DOHH2 (cell line): Measurements from ENCODE around the gene IFNAR1.
"Not testable (repeated sequence)": the region's sequence is repeated elsewhere in the genome, so short reads cannot be mapped to it uniquely, and the experiment has no call there.

ENCODE experiments used
- H3F3A ChIP-seq: fragments of 200-600 bp; sonication (generic), shearing (Covaris generic); 2 replicates; pipeline ENCODE4 v1.6.0; 2016; ENCODE audit warnings: antibody characterized with exemption, mild to moderate bottlenecking; ENCODE audit not compliant: control insufficient read depth, insufficient read depth
- H3K27ac ChIP-seq: fragments of 200-600 bp; sonication (generic); 2 replicates; pipeline ENCODE4 v1.5.1; 2014; ENCODE audit warnings: low read depth, mild to moderate bottlenecking, low read length, moderate library complexity
- H3K27me3 ChIP-seq: fragments of 200-600 bp; sonication (generic); 2 replicates; pipeline ENCODE4 v1.6.1; 2014; ENCODE audit warnings: mild to moderate bottlenecking, low read length, mixed read lengths; ENCODE audit not compliant: control insufficient read depth
- H3K36me3 ChIP-seq: fragments of 200-600 bp; sonication (generic); 2 replicates; pipeline ENCODE4 v1.6.1; 2014; ENCODE audit warnings: mild to moderate bottlenecking, low read length, moderate library complexity, mixed read lengths; ENCODE audit not compliant: control insufficient read depth
- H3K4me1 ChIP-seq: fragments of 200-600 bp; sonication (generic); 2 replicates; pipeline ENCODE4 v1.6.1; 2014; ENCODE audit warnings: mild to moderate bottlenecking, low read length, mixed read lengths; ENCODE audit not compliant: control insufficient read depth
- H3K4me2 ChIP-seq: fragments of 200-600 bp; sonication (generic); 2 replicates; pipeline ENCODE4 v1.6.0; 2014; ENCODE audit warnings: mild to moderate bottlenecking, low read length, moderate library complexity
- H3K4me3 ChIP-seq: fragments of 200-600 bp; sonication (generic); 2 replicates; pipeline ENCODE4 v1.5.1; 2014; ENCODE audit warnings: mild to moderate bottlenecking, low read length, mixed read lengths
- H3K79me2 ChIP-seq: fragments of 200-600 bp; sonication (generic); 2 replicates; pipeline ENCODE4 v1.6.1; 2014; ENCODE audit warnings: mild to moderate bottlenecking, low read length, mixed read lengths; ENCODE audit not compliant: control insufficient read depth
- H3K9me2 ChIP-seq: fragments of 200-600 bp; sonication (generic); replicated peaks from 2 replicates; pipeline ENCODE4 v1.6.1; 2014; ENCODE audit warnings: mild to moderate bottlenecking, low read length, mixed read lengths; ENCODE audit not compliant: control insufficient read depth
- H3K9me3 ChIP-seq: fragments of 200-600 bp; sonication (generic); 2 replicates; pipeline ENCODE4 v1.6.1; 2014; ENCODE audit warnings: antibody characterized with exemption, low read length, mixed read lengths; ENCODE audit not compliant: control insufficient read depth, insufficient read depth
- H4K20me1 ChIP-seq: fragments of 200-600 bp; sonication (generic); 2 replicates; pipeline ENCODE4 v1.6.0; 2014; ENCODE audit warnings: low read depth, mild to moderate bottlenecking, antibody characterized with exemption, low read length, moderate library complexity; ENCODE audit not compliant: control insufficient read depth, insufficient read depth
- EZH2phosphoT487 ChIP-seq: fragments of 200-600 bp; sonication (generic); IDR thresholded peaks from 2 replicates; pipeline ENCODE4 v1.6.1; 2017; ENCODE audit warnings: borderline replicate concordance, mild to moderate bottlenecking, antibody characterized with exemption, low read length, moderate library complexity, mixed read lengths
- TF ChIP-seq, protein P1 (sequence below): fragments of 200-600 bp; sonication (generic); IDR thresholded peaks from one replicate; pipeline ENCODE4 v1.5.1; 2014; ENCODE audit warnings: antibody characterized with exemption, mild to moderate bottlenecking, low read depth, low read length; ENCODE audit not compliant: poor library complexity, severe bottlenecking

IFNAR1 gene

DNA sequence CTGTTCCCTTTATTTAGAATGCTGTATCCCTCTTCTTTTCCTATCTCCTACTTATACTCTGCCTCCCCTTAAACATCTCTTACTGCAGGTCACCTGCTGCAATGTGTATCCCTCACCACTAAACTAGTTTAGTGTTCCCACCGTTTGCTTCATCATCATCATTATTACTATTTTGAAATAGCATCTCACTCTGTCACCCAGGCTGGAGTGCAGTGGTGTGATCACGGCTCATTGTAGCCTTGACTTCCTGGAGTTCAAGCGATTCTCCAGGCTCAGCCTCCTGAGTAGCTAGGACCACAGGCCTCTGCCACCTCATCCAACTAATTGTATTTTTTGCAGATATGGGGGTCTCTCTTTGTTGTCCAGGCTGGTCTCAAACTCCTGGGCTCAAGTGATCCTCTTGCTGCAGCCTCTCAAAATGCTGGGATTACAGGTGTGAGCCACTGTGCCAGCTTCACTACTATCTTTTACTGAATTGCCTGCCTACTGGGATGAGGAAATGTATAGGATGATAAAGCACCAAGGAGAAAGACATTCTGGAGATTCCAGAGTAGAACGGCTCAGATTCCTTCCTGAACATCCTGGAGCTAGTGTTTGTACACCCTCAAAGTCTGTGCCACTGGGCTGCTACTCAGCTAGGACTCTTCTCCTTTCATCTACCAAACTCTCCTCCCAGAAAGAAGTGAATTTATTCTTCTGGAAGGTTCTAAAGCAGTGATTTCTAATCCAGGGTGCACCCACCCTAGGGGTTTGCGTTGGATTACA is 8.6 kb upstream of the IFNAR1 start:
- no peak overlapping the region for H3K27ac ChIP-seq
- H3F3A ChIP-seq, result peaks cover 14% of the 10 kb centered on the region
- no peaks in the 10 kb centered on the region for H3K9me2 ChIP-seq
- H3K36me3 ChIP-seq, result peaks cover 22% of the 10 kb centered on the region
- peaks cover 12% of the 10 kb centered on the region for H3K9me3 ChIP-seq
- H3K4me2 ChIP-seq, result no peak overlapping the region
- no peaks in the 10 kb centered on the region for H3K79me2 ChIP-seq
- TF ChIP-seq, protein P1, sequence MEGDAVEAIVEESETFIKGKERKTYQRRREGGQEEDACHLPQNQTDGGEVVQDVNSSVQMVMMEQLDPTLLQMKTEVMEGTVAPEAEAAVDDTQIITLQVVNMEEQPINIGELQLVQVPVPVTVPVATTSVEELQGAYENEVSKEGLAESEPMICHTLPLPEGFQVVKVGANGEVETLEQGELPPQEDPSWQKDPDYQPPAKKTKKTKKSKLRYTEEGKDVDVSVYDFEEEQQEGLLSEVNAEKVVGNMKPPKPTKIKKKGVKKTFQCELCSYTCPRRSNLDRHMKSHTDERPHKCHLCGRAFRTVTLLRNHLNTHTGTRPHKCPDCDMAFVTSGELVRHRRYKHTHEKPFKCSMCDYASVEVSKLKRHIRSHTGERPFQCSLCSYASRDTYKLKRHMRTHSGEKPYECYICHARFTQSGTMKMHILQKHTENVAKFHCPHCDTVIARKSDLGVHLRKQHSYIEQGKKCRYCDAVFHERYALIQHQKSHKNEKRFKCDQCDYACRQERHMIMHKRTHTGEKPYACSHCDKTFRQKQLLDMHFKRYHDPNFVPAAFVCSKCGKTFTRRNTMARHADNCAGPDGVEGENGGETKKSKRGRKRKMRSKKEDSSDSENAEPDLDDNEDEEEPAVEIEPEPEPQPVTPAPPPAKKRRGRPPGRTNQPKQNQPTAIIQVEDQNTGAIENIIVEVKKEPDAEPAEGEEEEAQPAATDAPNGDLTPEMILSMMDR, result no peak
- TF ChIP-seq EZH2phosphoT487, result no peak
- H3K4me3 ChIP-seq, result no peak overlapping the region
- H3K27me3 ChIP-seq, result no peaks in the 10 kb centered on the region
- H3K4me1 ChIP-seq, result peaks cover 59% of the 10 kb centered on the region
- no peaks in the 10 kb centered on the region for H4K20me1 ChIP-seq

DNA sequence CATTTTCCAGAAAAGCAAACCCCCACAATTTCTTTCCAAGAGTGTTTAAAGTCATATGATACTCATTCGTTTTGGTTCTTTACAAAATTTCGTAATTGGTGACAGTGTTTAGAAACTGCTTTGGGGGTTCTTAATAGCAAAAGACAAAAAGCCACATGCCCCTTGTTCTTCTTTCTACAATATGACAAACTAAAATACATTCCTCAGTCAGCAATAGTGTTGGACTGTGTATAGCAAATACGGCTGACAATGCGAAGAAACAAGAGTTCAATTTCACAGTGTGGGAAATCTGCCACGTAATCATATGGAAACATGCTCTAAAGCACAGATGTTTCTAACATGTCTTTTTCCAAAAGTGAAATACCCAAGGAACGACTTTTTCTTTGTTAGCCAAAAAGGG is 7.6 kb upstream of the IFNAR1 start:
- peaks cover 18% of the 10 kb centered on the region for H3F3A ChIP-seq
- no peaks in the 10 kb centered on the region for H3K9me2 ChIP-seq
- no peaks in the 10 kb centered on the region for H3K27me3 ChIP-seq
- no peak overlapping the region for H3K4me2 ChIP-seq
- H3K27ac ChIP-seq, result no peak overlapping the region
- no peak for TF ChIP-seq EZH2phosphoT487
- TF ChIP-seq, protein P1, result no peak
- H4K20me1 ChIP-seq, result no peaks in the 10 kb centered on the region
- peaks cover 49% of the 10 kb centered on the region for H3K4me1 ChIP-seq
- no peaks in the 10 kb centered on the region for H3K79me2 ChIP-seq
- H3K4me3 ChIP-seq, result no peak overlapping the region
- H3K36me3 ChIP-seq, result peaks cover 19% of the 10 kb centered on the region
- H3K9me3 ChIP-seq, result peaks cover 12% of the 10 kb centered on the region

DNA sequence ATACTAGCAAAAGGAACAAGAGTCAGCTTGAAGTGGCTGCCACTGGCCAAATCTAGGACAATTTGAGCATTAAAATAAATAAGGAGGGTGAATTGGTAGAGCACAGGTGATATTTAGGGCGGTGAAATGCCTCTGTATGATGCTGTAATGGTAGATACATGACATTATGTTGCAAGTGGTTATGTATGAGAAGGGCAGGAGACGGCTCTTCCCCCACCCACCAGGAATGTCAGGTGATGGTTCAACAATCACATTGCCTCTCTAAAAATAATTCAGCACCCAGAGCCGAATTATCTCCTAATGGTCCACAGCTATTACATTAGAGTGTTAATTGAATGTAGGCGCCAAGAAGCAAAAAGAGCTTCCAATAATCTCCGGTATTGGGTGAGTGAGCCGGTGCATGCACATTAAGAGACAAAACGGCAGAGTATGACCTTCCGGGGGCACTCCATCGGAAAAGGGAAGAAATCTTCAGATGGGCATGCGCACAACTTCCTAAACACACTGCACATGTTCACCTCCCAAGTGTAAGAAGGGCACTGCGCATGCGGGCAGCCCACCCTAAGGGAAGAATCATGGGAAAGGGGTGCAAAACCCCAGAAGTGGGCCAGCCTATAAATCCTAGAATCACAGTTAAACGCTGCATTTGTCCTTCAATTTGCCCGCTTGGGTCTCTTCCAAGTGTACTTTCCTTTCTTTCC is 6.8 kb upstream of the IFNAR1 start:
- Histone ChIP-seq H3K36me3 (peaks cover 14% of the 10 kb centered on the region), H3K27ac (no peak overlapping the region), H3F3A (peaks cover 11% of the 10 kb centered on the region)

DNA sequence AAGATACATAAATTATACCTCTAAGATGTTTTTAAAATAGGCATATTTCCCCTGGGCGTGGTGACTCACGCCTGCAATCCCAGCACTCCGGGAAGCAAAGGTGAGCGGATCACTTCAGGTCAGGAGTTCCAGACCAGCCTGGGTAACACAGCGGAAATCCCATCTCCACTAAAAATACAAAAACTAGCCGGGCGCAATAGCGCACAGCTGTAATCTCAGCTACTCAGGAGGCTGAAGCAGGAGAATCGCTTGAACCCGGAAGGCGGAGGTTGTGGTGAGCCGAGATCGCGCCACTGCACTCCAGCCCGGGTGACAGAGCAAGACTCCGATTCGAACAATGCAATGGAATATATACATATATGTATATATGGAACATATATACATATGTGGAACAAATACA is 3.8 kb upstream of the IFNAR1 start:
- not testable (repeated sequence) for H3K9me2 ChIP-seq, H3K27ac ChIP-seq, H4K20me1 ChIP-seq, H3K27me3 ChIP-seq, H3K4me3 ChIP-seq, H3K4me2 ChIP-seq, H3K9me3 ChIP-seq
- H3K36me3 ChIP-seq, result peaks cover 15% of the 10 kb centered on the region
- H3K4me1 ChIP-seq, result peaks cover 20% of the 10 kb centered on the region
- H3K79me2 ChIP-seq, result peaks cover 23% of the 10 kb centered on the region
- H3F3A ChIP-seq, result peaks cover 10% of the 10 kb centered on the region

More for the DNA sequence above, 6.8 kb upstream of the IFNAR1 start:
- TF ChIP-seq, protein P1, result no peak
- TF ChIP-seq EZH2phosphoT487, result no peak
- Histone ChIP-seq H3K4me2 (no peak overlapping the region), H3K79me2 (no peaks in the 10 kb centered on the region), H3K4me1 (peaks cover 41% of the 10 kb centered on the region), H3K27me3 (no peaks in the 10 kb centered on the region), H3K4me3 (no peak overlapping the region), H3K9me2 (no peaks in the 10 kb centered on the region), H4K20me1 (no peaks in the 10 kb centered on the region), H3K9me3 (peaks cover 12% of the 10 kb centered on the region)

DNA sequence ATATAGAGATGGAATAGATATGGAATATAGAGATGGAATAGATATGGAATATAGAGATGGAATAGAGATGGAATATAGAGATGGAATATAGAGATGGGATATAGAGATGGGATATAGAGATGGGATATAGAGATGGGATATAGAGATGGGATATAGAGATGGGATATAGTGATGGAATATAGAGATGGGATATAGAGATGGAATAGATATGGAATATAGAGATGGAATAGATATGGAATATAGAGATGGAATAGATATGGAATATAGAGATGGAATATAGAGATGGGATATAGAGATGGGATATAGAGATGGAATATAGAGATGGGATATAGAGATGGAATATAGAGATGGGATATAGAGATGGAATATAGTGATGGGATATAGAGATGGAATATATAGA is 1.2 kb upstream of the IFNAR1 start:
- H3K4me3 ChIP-seq, result peak overlapping the region; percentile 98
- peaks cover 34% of the 10 kb centered on the region for H3K4me1 ChIP-seq
- H3K9me2 ChIP-seq, H3K9me3 ChIP-seq, H4K20me1 ChIP-seq, H3K27me3 ChIP-seq: not testable (repeated sequence)
- peaks cover 49% of the 10 kb centered on the region for H3K79me2 ChIP-seq
- peaks cover 10% of the 10 kb centered on the region for H3F3A ChIP-seq
- H3K4me2 ChIP-seq, result peak overlapping the region; percentile 84
- peaks cover 33% of the 10 kb centered on the region for H3K36me3 ChIP-seq
- peak overlapping the region; percentile 89 for H3K27ac ChIP-seq
